HG02798 (cell line): ENCODE measurements around the gene GPX1.
"Not testable (repeated sequence)": the region's sequence is repeated elsewhere in the genome, so short reads cannot be mapped to it uniquely, and the experiment has no call there.

Source experiments
- ATAC-seq: cut with Tn5 transposase; IDR thresholded peaks from one replicate; pipeline ENCODE4 v1.9.1; 2021; ENCODE audit warnings: mild to moderate bottlenecking; ENCODE audit not compliant: unreplicated experiment, poor library complexity

The GPX1 gene

GRCh38 chr3:49358884-49359225 lies 702 bp upstream of the GPX1 start:
- ATAC-seq = peak; percentile 1

- ATAC-seq = not testable (repeated sequence)
Measured at GRCh38 chr3:49357443-49358216, 523 bp downstream of the GPX1 start.

GRCh38 chr3:49357095-49357442 lies 1.1 kb downstream of the GPX1 start:
- not testable (repeated sequence) for ATAC-seq

- no peak for ATAC-seq
Measured at GRCh38 chr3:49352890-49353421, 5.2 kb downstream of the GPX1 start.

- ATAC-seq = no peak
Measured at GRCh38 chr3:49352281-49352680, 5.9 kb downstream of the GPX1 start.

- ATAC-seq = no peak
Measured at GRCh38 chr3:49351521-49352011, 6.6 kb downstream of the GPX1 start.

- ATAC-seq = no peak
Measured at GRCh38 chr3:49349348-49350114, 8.6 kb downstream of the GPX1 start.

- ATAC-seq = not testable (repeated sequence)
Measured at GRCh38 chr3:49348361-49348760, 9.8 kb downstream of the GPX1 start.

GRCh38 chr3:49346797-49347251 lies 11.3 kb downstream of the GPX1 start:
- no peak for ATAC-seq

GRCh38 chr3:49343163-49343562 lies 15.0 kb downstream of the GPX1 start:
- ATAC-seq = no peak

- ATAC-seq = no peak
Measured at GRCh38 chr3:49341996-49342395, 16.2 kb downstream of the GPX1 start.

- peak; percentile 92 for ATAC-seq
Measured at GRCh38 chr3:49339941-49340800, 18.0 kb downstream of the GPX1 start, which contains the start of gene USP4. USP4 (minus strand) TSS chr3:49340053; CDS start chr3:49340024, 29 bp downstream.

GRCh38 chr3:49339581-49339940 lies 18.6 kb downstream of the GPX1 start:
- ATAC-seq = no peak

- ATAC-seq = no peak
Measured at GRCh38 chr3:49333916-49334633, 24.1 kb downstream of the GPX1 start.

GRCh38 chr3:49333091-49333490 lies 25.1 kb downstream of the GPX1 start:
- ATAC-seq = no peak

- no peak for ATAC-seq
Measured at GRCh38 chr3:49329186-49329585, 29.0 kb downstream of the GPX1 start.

- ATAC-seq = not testable (repeated sequence)
Measured at GRCh38 chr3:49328350-49328749, 29.8 kb downstream of the GPX1 start.

- ATAC-seq = no peak
Measured at GRCh38 chr3:49327485-49327884, 30.7 kb downstream of the GPX1 start.

- no peak for ATAC-seq
Measured at GRCh38 chr3:49324768-49325167, 33.4 kb downstream of the GPX1 start.
